ENCODE data around the gene ERCC2. TPM values are rescaled to one million over a fixed set of nuclear protein-coding genes. Genes with fewer than 3 reads are reported as not detected.

ERCC2 gene
- total RNA-seq, 1 donor from 2014 or later: 3.9 TPM

- no peaks in the 10 kb centered on the region for H3K27me3 ChIP-seq (ENCODE audit: control insufficient read depth, insufficient read depth, low read length)
- H3K36me3 ChIP-seq (ENCODE audit: control insufficient read depth, insufficient read depth, low read length): peaks cover 7% of the 10 kb centered on the region
- FAIRE-seq (no peak), DNase-seq (ENCODE audit: low read depth) (no peak)
- TF ChIP-seq CTCF (IDR thresholded peaks at IDR 0.05; ENCODE audit: insufficient read depth, low read length, severe bottlenecking): no peak
- peak overlapping the region; percentile 81 for H3K4me3 ChIP-seq (ENCODE audit: low read depth, low read length)
Observed at GRCh38 chr19:45407091-45407375, 36.7 kb upstream of the ERCC2 start.

GRCh38 chr19:45406226-45407090, 36.1 kb upstream of the ERCC2 start, which contains the start of gene POLR1G:
Gene POLR1G (plus strand): TSS chr19:45406644. CDS start chr19:45406697, 53 bp downstream.
- TF ChIP-seq CTCF (IDR thresholded peaks at IDR 0.05; ENCODE audit: insufficient read depth, low read length, severe bottlenecking): no peak
- Histone ChIP-seq H3K36me3 (ENCODE audit: control insufficient read depth, insufficient read depth, low read length) (peaks cover 9% of the 10 kb centered on the region), H3K4me3 (ENCODE audit: low read depth, low read length) (peak within 1 kb of the TSS; percentile 81), H3K27me3 (ENCODE audit: control insufficient read depth, insufficient read depth, low read length) (no peaks in the 10 kb centered on the region)
- FAIRE-seq (no peak), DNase-seq (ENCODE audit: low read depth) (peak; percentile 81)

GRCh38 chr19:45405435-45406225, 35.3 kb upstream of the ERCC2 start:
- FAIRE-seq (peak; percentile 36), DNase-seq (ENCODE audit: low read depth) (peak; percentile 88)
- Histone ChIP-seq H3K36me3 (ENCODE audit: control insufficient read depth, insufficient read depth, low read length) (peaks cover 9% of the 10 kb centered on the region), H3K27me3 (ENCODE audit: control insufficient read depth, insufficient read depth, low read length) (no peaks in the 10 kb centered on the region), H3K4me3 (ENCODE audit: low read depth, low read length) (peak overlapping the region; percentile 81)
- no peak for TF ChIP-seq CTCF (IDR thresholded peaks at IDR 0.05; ENCODE audit: insufficient read depth, low read length, severe bottlenecking)

- H3K4me3 ChIP-seq (ENCODE audit: low read depth, low read length): peak within 1 kb of the TSS; percentile 81
- no peaks in the 10 kb centered on the region for H3K27me3 ChIP-seq (ENCODE audit: control insufficient read depth, insufficient read depth, low read length)
- FAIRE-seq (no peak), DNase-seq (ENCODE audit: low read depth) (peak; percentile 90)
- peaks cover 9% of the 10 kb centered on the region for H3K36me3 ChIP-seq (ENCODE audit: control insufficient read depth, insufficient read depth, low read length)
- TF ChIP-seq CTCF (IDR thresholded peaks at IDR 0.05; ENCODE audit: insufficient read depth, low read length, severe bottlenecking): no peak
Observed at GRCh38 chr19:45404557-45405434, 34.4 kb upstream of the ERCC2 start, which contains the start of gene PPP1R13L. Gene PPP1R13L (minus strand): TSS chr19:45405069. CDS start chr19:45398318, 6,751 bp downstream.

- FAIRE-seq: no peak
- H3K36me3 ChIP-seq (ENCODE audit: control insufficient read depth, insufficient read depth, low read length): peaks cover 5% of the 10 kb centered on the region
- no peaks in the 10 kb centered on the region for H3K27me3 ChIP-seq (ENCODE audit: control insufficient read depth, insufficient read depth, low read length)
- TF ChIP-seq CTCF (IDR thresholded peaks at IDR 0.05; ENCODE audit: insufficient read depth, low read length, severe bottlenecking): peak; percentile 81
- peak overlapping the region; percentile 81 for H3K4me3 ChIP-seq (ENCODE audit: low read depth, low read length)
- peak; percentile 67 for DNase-seq (ENCODE audit: low read depth)
Observed at GRCh38 chr19:45403781-45404556, 33.6 kb upstream of the ERCC2 start.
